ENCODE results near the gene CRLF1.
"Not testable (repeated sequence)": the region's sequence is repeated elsewhere in the genome, so short reads cannot be mapped to it uniquely, and the experiment has no call there.

CRLF1 gene

DNA sequence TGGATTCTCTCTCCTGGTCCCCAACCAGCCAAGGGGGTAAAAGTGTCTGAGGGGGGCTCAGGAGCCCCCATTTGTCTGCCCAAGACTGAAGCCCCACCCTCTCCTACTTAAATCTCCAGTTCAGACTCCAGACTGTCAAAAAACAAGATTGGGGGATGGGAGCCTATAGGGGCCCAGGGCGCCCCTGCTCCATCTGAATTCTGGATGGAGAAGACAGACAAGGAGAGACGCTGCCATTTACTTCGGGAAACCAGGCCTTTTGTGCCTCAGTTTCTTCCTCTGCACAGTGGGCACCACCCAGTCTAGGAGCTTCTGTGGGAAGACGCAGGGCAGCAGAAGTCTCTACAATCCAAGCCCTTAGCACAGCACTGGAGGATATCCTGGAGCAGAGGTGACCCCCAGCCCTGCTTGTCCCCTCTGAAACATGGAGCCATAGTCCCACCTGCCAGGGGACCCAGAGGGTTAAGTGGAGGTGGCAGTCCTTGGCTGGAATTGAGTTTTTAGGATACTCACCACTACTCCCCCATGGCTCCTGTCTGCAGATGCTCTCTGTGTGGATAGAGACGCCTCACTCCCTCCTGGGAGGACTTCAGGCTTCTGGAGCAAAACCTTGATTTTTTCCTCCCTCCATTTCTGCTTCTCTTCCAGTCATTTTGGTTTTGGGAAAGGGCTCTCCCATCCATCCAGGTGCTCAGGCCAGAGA, 1.7 kb upstream of the CRLF1 start:
- DNase-seq: no peak

DNA sequence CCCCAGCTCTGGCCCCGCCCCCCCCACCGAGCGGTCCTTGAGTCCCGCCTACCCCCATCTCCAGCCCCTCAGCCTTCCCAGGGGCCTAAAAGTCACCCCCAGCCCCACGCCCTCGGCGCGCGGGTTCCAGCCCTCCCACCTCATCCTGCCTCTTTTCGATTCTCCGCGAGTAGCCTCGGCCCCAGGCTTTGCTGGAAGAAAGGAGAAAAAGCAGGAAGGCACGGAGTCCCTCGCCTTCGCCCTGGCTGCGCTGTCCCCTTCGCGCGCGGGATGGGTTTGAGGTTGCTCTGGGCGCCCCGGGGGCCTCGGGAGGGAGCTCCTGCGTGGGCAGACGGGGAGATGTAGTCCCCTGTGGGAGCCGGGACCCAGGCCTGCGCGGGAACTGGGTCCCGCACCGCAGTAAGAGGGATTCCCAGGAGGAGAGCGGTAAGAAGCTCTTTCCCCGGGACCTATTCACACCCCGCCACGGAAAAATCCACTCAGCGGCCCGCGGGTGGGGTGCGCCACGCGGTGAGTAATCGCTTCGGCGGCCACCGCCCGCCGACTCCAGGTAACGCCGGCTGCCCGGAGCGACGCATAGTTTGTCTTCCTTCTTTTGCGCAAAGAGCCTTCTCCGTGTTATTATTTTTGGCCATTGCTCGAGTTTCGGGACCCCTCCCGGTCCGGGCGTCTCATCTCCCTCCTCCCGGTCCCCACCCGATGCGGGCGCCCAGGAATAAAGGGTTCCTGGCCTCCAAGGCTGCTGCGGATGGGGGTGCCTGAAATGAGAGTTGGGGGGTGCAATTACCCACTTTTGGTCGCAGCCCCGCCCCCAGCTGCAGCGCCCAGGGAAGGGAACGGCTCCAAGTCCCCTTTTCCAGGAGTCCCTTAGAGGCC, 865 bp upstream of the CRLF1 start:
- DNase-seq: no peak

DNA sequence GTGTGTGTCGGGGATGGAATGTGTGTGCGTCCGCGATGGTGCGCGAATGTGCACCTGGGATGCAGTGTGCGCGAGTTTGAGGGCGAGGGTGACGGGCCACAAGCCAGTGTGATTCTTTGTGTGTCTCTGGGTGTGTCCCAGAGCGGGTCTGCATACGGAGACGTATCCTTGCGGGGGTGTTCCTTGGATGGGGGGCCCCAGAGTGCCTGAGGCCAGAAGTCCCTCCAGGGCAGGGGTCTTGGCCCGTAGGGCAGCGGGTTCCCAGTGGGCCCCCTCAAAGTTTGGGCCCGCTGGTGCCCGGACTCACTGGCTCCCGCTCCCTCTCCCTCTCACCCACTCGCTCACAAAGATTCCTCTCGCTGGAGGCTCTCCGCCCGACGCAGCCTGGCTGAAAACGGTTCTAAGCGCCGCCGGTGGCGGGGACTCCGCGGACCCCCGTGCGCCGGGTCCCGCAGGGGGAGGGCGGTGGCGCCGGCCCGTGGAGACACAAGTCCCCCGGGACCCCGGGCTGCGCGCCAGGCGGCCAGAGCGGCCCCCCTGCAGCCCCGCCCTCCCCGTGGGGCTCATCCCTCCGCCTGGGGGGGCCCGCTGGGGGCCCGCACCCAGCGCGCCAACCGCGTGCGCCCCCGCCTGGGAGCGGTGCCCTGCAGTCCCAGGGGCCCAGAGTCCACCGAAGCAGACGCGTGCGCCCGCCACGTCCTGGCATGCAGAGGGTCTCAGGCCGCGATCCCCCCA, 886 bp downstream of the CRLF1 start:
- DNase-seq: no peak

DNA sequence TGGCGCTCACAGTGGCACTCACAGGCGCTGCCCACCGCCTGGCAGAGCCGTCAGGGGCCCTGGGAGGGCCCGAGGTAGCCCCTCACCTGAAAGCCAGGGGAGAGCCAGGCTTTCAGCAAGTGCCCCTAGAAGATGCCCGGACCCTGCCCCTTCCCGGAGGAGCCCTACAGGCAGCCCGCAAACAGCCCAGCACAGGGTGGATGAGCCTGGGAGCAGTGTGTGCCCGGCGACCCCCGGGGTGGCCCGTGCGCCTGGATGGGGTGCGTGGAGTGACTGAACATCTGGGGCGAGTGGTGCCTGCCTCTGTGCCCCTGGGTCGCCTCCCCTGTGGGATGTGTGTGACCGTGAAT, 1.4 kb downstream of the CRLF1 start:
- no peak for DNase-seq

DNA sequence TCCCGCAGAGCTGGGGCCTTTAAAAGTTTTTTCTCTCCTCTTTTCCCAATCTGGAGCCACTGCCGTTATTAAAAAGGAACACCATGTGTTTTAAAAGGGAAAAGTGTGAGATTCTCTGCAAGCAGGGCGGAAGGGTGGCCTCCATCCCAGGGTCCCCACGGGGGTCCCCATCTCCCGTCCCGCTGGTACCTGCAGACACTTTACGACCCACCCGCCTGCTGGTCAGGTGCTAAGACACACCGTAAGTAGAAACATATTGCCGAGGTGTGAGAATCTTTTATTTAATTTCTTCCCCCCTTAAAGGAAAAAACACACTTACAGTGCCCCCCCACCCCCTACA, 1.8 kb downstream of the CRLF1 start:
- no peak for DNase-seq

DNA sequence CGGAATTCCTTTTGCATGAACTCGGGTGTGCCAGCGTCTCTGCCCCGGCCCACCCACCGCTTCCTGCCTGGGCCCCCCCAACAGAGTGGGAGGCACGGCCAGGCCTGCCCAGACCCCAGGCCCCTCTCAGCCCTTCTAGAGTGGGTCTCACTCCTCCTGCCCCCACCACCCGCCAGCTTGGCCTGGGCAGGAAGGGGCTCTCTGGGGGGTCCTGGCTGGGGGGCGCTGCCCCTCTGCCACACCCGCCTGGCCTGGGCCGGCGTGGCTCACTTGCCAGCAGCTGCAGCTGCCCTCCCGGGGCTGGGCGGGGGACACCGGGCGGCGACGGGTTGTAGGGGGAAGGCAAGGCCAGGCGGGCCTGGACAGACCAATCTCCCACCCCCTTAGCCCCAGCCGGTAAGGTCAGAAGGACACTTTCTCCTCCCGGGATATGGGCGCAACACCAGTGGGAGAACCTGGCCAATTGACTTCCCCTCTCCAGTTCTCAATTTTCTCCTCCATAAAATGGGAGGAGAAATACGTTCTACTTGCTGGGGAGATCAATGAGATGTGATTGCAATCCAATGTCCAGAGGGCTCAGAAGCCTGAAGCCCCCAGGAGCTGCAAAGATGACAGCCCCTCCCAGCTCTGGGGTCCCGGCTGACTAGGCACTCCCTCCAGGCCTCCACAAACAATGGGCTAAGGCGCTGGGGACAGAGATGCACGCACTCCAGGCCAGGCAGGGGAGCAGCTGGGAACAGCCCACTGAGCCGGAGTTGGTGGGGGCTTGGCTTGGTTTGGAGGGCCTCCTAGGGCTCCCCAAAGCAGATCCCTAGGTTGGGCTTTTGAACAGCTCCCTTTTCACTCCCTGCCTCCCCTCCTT, 2.4 kb downstream of the CRLF1 start:
- DNase-seq: no peak

DNA sequence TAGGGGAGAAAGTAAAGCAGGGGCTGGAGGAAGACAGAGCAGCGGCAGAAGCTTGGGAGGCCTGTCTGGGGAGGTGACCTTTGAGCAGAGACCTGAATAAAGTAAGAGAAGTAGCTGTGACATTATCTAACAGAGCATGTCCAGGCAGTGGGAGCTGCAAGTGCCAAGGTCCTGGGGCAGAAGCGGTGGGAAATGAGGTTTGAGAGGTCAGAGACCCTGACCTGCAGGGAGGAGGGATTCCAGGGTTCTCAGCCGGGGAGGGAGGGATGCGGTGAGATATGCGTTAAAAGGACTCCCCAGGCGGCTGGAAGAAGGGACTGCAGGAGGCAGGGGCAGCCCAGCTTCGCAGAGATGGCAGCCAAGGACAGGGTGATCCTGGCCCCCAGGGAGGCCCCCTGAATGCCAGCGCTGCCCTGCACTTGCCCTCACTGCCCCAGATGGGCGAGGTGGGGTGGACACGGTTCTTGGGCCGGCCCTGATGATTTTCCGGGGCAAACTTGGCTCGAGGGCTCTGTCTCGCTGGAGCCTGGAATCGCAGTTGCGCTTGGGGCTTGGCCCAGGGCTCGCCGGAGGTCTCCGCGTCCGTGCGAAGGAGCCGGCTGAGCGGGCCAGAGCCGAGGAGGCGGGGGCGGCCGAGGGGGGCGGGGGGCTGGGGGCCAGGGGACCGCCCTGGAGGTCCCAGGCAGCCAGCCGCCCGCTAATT, 3.2 kb downstream of the CRLF1 start:
- no peak for DNase-seq

DNA sequence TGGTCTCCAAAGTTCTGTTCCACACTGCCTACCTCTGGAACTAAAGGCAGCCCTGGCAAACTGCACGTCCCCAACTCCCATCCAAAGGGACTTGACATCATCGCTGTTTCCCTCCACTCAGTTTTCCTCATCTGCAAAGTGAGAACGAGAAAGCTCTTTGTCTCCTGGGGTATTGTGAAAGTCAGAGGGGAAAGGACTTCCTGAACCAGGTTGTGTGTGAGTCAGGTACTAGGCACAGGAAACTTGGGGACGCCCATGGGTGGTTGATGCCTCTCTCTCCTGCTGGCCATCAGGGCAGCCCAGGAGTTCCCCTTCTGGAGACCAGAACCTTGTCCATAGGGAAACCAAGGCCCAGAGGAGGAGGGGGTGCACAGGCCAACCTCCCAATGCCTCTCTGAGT, 4.7 kb downstream of the CRLF1 start:
- no peak for DNase-seq

DNA sequence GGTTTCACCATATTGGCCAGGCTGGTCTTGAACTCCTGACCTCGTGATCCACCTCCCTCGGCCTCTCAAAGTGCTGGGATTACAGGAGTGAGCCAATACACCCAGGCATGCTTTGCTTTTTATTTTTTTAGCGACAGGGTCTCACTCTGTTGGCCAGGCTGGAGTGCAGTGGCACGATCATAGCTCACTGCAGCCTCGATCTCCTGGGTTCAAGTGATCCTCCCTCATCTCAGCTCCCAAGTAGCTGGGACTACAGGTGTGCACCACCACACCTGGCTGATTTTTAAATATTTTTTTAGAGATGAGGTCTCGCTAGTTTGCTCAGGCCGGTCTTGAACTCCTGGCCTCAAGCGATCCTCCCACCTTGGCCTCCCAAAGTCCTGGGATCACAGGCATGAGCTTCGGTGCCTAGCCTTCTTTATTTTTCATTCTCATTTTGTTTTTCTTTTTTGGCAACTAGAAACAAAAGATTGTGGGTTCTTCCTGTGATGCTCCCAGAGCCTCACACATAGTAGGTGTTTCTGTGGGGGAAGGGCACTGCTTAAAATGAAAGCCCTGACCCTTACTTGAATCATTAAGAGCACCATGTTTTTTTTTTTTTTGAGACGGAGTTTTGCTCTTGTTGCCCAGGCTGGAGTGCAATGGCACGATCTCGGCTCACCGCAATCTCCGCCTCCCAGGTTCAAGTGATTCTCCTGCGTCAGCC, 5.8 kb downstream of the CRLF1 start:
- not testable (repeated sequence) for DNase-seq

DNA sequence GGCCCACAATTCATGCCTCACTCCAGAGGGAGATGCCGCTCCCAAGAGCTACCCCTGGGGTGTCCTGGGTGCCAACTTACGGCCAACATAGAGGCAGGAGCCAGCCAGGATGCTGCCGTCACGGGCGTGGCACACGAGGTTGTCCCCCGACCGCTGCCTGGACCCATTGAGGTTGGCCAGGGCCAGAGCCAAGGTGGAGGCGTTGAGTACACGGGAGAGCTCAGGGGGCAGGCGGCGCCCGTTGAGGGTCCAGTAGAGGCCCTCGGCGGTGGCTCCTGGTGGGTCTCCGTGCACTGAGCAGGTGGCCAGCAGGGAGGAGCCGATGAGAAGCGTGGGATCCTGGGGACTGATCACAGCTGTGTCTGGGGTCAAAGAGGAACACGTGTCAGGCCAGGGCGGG, 7.1 kb downstream of the CRLF1 start:
- DNase-seq: no peak

DNA sequence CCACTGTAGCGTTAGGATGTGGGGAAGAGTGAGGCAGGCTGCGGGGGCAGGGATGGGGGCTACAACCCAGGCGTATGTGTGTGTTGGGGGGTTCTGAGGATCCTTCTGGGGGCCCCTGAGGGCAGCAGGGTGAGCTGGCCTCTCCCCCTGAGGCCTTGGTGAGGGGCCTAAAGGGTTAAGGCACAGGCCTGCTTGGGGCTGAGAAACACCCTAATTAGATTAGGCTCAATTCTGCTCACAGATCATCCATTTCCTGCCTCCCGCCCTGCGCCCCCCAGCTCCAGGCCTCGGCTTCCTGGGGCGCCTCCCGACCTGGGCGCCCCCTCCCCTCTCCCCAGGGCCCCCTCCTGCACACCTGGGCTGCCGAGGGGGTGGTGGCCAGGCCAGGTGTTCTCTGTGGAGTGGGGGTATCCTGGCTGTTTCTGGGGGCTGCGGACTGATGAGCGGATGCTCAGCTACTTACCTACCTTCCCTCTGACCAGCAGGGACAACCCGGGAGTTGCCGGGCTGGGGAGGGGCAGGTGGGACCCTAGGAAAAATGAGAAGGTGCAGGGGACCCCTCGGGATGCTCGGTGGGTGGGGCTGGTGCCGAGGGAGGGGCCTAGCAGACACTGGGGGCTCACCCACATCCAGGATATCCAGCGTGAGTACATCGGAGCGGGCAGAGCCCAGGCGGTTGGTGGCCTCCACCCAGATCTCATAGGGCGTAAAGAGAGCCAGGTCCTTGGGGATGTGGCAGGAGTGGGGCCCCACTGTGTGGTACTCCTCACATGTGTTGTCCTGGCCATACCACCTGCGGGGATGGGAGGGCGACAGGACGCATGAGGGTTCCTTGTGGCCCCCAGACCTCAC, 8.6 kb downstream of the CRLF1 start:
- no peak for DNase-seq

DNA sequence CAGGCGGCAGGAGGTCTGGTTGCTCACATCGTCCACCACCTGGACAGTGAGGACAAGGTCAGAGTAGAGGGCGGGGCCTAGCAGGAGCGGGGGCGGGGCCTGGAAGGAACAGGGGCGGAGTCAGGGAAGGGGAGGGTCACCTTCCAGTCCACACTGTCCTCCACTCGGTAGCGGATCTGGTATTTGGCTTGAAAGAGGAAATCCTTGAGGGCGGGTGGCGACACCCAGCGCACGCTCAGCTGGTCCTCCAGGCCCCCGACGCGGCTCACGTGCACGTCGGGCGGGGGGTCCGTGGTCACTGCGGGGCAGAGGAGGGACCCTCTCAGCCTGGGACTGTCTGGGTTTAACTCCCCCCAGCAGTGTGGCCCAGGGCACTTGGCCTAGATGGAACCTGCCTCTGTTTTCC, 9.8 kb downstream of the CRLF1 start:
- no peak for DNase-seq

DNA sequence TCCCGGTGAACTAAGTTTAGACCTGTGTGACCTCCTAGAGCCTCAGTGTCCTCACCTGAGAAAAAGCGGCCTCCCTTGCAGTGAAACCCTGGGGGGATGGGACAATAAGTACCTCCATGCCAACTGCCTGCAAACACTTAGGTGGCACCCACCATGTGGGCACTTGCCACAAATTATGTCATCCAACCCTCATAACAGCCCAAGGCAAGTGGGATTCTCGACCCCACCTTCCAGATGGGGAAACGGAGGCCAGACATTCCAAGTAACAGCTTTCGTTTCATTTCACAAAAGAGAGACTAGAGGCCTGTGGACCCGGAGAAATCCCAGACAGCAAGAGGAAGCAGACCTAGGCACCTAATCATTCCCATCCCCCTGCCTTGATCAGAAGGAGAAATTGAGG, 11.1 kb downstream of the CRLF1 start:
- DNase-seq: no peak

DNA sequence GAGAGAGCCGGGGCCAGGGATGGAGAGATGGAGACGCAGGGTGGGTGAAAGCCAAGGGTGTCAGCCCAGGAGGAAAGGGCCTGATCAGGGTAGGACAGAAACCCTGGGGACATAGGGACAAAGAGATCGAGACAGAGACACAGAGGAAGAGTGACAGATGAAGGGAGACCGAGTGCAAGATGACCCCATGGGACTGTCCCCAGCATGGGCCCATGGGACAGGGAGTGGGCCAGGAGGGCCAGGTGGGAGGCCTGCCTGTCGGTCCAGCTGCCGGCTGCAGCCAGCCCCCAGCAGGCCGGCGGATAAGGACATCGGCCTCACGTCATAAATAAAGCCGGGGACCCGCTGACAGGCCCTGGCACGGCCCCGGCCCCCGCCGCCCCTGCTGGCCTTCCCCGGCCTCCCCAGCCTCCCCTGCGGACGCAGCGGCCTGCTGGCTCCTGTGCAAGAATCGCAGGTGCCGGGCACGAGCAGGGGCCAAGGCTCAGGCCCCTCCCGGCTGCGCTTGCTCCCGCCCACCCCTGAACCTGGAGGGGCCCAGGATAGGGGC, 11.7 kb downstream of the CRLF1 start:
- no peak for DNase-seq

DNA sequence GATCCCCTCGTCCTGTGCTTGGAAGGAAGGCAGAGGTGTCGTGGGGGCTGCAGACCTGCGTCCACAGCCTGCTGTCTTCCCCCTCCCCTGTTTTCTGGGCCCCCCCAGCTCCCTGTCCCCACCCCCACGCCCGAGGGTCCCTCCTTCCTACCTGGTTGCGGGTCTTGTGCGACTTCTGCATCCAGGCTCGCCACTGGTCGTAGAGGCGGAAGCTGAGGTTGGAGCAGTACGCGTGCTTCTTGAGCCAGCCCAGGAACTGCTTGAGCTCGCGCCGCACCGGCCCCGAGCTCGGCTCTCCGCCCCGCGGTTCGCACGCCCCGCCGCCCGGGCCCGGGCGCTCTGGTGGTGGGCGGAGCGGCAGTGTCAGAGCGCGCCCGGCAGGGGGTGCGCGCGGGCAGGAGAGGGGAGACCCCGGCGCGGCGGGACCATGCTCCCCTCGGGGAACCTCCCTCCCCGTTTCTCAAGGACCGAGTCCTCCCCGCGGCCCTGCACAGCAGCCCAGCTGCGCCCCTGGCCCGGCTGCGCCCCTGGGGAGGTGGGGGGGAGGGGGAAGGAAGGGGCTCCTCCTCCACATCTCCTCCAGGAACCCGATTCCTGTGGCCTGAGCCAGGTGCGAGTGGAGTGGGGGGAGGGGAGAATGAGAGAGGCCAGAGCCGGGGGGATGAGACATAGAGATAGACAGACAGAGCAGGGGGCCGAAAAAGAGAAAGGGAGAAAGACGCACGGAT, 12.3 kb downstream of the CRLF1 start:
- peak; percentile 84 for DNase-seq

DNA sequence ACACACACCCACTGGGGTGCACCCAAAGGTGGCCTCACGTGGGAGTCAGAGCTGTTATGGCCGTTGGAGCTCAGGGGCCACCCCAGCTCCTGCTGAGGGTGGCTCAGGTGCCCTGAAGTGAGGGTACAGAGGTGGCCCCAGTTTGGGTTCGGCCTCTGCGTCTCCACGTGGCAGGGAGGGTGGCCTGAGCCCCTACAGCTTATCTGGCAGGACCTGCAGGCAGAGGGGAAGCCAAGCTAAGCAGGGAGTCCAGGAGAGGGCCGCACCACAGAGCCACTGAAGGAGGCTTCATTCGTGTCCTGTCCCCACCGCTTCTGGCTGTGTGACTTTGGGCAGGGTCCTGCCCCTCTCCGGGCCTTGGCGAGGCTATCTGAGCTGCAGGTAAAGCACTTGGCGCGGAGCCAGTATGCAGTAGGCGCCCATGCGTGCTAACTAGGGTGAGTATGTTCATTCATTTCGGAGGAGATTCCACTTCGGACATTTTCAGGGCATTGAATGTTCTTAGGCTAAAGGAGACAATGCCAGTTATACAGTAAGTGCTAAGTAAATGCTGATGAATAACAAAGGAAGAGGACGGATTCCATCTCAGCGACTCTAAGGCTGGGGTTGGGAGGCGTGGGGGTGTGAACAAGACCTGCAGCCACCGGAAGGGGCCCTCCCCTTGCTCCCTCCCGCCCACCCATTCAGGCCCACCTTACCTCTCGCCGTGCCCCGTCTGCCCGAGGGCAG, 13.1 kb downstream of the CRLF1 start:
- no peak for DNase-seq

DNA sequence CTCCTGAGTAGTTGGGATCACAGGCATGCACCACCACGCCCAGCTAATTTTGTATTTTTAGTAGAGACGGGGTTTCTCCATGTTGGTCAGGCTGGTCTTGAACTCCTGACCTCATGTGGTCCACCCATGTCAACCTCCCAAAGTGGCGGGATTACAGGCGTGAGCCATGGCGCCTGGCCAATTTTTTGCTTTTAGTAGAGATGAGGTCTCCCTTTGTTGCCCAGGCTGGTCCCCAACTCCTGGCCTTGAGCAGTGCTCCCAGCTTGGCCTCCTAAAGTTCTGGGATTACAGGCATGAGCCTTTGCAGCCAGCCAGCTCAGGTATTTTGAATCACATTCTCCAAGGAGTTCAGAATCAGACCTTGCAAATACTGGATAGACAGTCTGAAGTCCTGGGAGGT, 13.9 kb downstream of the CRLF1 start:
- DNase-seq: not testable (repeated sequence)

DNA sequence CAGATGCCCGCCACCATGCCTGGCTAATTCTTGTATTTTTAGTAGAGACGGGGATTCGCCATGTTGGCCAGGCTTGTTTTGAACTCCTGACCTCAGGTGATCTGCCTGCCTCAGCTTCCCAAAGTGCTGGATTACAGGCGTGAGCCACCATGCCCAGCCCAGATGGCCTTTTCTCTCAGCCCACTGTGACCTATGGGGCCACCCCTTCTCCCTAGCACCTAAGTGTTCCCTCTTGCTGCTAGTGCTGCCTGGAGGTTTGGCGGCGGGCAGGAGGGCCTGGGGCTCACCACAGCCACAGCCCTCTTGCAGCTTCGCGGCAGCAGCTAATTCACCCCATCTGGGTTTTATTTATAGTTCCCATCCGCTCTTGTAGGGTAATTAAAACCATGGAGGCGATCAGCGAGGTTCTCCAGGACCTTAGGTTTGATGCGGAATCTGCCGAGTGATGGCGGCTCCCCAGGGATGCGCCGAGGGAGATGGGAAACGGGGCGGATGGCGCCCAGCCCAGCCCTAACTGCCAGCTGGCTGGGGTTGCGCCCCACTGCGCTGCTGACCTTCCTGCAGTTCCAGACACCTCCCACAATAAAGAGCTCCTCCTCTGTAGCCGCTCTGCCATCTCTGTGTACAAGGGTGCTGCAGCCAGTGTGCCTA, 14.7 kb downstream of the CRLF1 start:
- DNase-seq: no peak
